SK-MEL-5 (cell line): ENCODE measurements around the gene SHROOM2. TPM values are rescaled to one million over a fixed set of nuclear protein-coding genes. Genes with fewer than 3 reads are reported as not detected.

ENCODE experiments used
- DNase-seq: peaks from one replicate; pipeline ENCODE4 v3.0.0-alpha.2; 2016; ENCODE audit warnings: low read depth, low spot score
- in situ Hi-C: cut with HindIII; loops from 2 replicates; pipeline ENCODE4 v1.10.0; 2016; ENCODE audit warnings: low sequenced_read_pairs, high pct_unique_total_duplicates, low pct_unique_long_range_greater_than_20kb
- total RNA-seq: library from RNA; depleted of rRNA; stranded (reverse); fragments of >200 nt; shearing (Covaris generic); gene quantifications from 2 replicates; pipeline ENCODE4 v1.2.3, GENCODE V29; 2014

Gene SHROOM2
- total RNA-seq, 1 experiment from 2014 or later: 4.4 TPM

DNA sequence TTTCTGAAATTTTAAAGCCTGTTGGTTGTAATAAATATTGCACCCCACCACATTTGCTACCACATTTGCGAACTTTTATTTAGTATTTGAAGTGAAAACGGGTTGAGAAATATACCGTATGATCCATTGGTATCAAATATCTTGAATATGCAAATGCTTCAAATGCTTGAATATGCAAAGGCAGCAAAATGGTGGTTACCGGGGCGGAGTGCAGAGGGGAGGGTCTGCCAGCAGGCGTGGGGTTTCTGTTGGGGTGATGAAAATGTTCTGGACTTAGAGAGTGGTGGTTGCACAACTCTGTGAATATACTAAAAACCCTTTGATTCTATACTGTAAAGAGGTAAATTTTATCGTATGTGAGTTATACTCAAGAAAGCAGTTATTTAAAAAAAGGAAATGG lies 35.3 kb downstream of the SHROOM2 start:
- no peak for DNase-seq
- in situ Hi-C loops: no loop called here

DNA sequence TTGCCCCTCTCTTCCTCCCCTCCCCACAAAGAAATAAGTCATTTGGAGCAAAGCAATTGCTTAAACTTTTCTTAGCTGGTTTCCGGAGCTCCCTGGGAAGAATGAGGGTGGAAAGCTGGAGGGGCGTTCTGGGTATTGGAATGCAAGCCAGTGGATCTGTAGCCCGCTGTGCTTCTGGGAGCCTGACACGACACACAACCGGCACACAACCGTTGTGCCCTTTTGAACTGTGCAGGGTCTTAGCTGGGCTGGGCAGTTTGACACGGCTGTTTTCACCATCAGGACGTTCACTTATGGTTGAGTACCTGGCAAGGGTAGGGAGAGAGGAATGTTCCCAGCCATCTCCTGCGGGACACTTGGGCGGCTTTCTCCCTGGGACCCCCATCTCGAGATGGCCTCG lies 38.3 kb downstream of the SHROOM2 start:
- no peak for DNase-seq
- in situ Hi-C loops: no loop called here

DNA sequence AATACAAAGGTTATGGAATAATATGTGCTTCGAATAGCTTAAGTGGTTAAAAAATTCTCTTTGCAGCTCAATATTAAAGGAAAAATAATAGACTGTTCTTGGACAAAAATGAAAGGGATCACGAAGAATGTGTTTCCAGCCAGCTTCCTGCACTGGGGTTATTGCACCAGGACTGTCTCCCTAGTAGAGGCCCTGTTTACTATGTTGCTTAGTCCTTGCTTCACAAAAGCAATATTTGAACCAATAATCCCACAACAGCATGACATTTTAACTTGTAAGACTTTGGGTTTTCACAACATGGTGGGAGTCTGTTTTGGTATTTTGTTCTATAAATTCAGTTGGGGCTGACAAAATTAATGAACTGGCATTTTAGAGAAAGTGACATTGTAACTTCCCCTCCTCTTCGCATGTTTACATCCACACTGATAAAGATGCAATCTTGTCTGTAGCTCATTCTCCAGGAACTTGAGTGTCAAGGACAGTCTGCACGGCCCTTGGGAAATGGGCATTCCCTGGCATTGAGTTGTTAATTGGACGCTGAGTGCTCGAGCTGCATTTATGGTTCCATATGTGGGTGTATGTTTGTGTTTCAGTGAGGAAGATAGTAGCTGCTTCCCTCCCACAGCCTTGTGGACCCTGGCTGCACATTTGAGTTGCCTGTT lies 39.0 kb downstream of the SHROOM2 start:
- DNase-seq: no peak
- in situ Hi-C loops: no loop called here

DNA sequence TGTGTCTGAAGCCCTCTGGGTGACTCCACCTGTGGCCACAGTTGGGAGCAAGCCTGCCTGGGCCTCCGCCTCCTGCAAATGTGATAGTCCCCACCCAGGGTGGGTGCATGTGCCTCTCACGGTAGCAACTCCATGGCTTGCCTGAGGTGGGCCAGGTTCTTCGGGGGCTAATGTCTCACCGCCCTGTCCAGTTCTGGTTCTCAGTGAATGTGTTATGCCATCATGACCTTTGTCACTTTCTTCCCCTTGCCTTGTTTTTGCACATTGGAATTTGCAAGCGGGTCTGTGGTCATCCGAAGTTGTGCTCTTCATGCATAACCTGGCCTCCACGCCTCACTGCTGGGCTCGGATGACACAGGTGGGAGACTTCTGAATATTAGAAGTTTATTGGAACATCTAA lies 39.7 kb downstream of the SHROOM2 start:
- DNase-seq: no peak
- in situ Hi-C loops: no loop called here

DNA sequence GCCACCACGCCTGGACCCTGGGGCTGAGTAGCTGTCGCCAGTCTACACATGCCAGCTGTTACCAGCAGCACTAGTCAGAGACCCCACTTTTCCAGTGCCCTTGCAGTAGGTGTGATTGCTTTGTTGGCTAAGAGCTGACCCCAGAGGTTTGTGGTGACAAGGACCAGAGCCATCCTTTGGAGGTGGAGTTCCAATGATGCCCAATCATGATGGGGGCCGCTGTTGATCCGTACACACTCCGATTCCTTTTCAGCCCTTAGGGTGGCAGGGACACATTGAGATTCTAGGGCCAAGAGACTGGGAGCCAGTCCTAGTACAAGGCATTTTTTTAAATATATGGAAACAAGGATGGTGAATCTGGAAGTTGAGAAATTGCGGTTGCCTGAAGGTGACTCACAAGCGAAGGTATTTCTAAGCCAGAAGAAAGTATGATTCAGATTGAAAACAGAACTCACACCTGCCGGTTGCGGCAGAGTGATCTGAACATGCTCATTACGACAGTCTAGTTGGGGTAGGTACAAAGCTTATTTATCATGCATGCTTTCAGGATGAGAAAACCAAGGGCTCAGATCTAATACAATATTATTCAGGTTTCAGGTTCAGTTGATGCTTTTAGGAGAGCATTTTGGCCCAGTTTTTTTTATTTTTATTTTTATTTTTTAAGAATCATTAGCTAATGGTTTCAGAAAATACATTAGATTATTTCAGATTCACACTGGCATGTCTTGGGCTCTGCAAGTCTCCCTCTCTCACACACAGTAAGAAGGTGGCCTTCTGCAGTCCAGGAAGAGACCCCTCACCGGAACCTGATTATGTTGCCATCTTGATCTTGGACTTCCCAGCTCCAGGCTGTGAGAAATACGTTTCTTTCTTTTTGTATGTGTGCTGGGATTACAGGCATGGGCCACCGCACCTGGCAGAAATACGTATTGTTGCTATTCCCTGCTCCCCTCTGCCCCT lies 43.4 kb downstream of the SHROOM2 start:
- in situ Hi-C loops: no loop called here
- DNase-seq: no peak

DNA sequence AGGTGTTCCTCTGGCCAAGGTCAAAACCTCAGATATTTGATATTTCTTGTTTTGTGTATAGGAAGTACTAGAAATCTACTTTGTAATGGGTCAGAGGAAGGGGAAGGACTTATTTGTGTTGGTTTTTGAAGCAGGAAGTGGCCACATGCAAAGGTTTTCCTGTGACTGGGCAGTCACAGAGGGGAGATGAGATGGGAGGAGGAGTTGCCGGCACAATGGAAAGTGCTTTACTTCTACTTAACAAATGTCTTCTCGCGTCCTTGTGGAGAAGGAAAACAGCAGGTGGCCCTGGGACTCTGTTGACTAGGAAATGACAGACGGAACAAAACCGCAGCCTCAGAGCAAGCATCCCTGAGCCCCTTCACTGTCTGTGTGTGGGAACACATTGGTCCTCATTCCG lies 46.6 kb downstream of the SHROOM2 start:
- no peak for DNase-seq
- in situ Hi-C loops: no loop called here

DNA sequence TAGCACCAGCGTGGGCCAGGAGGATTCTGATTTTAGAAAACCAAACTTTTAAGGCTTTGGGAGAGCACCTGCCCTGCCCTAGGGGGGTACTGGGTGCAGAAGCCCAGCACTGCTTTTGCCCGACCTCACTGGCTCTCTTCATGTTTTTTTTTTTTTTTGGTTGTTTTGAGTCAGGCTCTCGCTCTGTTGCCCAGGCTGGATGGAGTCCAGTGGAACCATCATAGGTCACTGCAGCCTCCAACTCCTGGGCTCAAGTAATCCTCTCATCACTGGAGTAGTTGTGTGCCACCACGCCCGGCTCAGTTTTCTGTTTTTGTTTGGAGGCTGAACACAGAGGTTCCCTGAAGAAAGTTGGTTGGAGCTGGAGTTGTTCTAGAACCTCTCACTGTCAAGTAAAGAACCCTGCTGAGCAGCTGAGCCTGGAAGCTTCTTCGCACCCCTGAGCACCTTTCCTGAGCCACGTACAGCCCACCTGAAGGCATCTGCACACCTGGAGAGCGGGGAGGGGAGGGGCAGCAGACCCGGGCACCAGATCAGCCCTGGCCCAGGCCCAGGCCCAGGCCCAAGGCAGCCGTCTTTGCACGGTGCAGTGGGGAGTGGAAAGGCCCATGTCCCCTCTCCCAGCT lies 49.5 kb downstream of the SHROOM2 start:
- DNase-seq: no peak
- in situ Hi-C loops: no loop called here

DNA sequence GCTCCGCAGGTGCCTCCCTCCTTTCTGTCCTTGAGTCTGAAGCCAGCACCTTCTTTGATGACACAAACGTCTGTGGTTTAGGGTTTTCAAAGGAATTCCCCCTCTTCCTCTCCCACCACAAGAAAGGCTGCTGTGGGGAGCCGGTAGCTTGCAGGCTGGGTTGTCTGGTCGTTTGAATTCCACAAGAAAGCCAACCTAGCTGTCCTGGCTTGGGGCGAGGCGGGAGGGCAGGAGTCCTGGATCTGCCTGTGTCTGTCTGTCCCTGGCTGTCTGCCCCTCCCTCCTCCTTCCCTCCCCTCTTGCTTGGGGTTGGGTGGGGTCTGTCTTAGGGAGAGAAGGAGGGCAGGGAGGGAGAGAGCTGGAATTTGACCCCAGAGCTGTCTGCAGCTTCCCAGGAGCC lies 56.3 kb downstream of the SHROOM2 start:
- no peak for DNase-seq
- in situ Hi-C loops: no loop called here

DNA sequence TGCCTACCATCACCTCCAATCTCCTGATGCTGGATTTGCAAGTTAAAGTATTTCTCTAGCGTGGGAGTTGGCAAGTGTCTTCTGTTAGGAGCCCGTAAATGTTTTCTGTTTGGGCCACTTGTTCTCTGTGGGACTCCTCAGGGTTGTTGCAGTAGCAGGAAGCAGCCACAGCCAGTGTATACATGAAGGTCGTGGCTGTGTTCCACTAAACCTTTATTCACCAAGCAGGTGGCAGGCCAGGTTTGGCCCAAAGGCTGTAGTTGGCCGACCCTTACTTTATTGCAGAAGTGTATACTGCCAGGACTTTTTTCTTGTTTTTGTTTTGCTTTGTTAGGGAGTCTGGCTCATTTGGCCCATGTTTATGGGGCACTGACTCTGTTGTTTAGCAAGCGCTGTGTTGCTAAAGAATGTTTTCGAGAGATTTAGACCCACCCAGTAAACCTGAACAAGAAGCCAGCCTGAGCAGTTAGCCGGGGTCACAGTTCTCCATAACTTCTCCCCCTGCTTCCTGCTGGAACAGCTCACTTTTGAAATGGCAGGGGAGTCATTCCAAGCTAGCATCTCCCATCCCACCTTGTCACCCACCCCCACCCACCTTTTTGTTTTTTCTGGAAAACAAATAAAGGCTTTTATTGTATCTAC lies 58.8 kb downstream of the SHROOM2 start:
- in situ Hi-C loops: no loop called here
- no peak for DNase-seq

DNA sequence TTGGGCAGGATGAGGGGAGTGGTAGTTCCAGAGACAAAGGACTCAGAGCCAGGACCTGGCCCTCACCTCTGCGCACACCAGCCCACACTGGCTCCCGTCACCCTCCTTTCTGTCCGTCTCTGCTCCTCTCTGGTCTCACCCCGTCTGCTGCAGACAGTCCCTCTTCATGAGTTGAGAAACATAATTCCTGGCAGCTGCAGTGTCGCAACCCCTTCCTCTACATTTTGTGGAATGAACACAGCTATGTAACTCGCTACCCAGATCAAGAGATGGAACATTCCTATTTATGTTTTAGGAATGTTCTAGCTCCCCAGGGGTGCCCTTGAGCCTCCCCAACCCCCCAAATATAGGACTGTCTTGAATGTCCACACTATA lies 59.3 kb downstream of the SHROOM2 start:
- in situ Hi-C loops: no loop called here
- no peak for DNase-seq

DNA sequence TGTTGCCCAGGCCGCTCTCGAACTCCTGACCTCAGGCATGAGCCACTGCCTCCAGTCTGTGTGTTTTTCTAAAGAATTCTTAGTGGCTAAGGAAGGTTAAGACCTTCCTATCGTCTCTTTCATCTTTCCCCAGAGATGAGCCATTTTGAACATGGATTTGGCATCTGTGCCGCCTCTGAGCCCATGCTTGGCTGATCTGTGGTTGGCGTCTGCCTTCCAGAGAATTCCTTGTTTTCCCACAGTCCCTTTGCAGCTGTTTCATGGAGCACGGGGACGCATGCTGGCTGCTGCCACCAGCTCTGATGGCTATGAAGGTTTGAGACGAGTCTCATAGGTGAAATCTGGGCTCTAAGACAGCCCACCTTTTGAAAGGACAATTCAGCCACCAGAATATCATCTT lies 60.4 kb downstream of the SHROOM2 start:
- in situ Hi-C loops: no loop called here
- no peak for DNase-seq

DNA sequence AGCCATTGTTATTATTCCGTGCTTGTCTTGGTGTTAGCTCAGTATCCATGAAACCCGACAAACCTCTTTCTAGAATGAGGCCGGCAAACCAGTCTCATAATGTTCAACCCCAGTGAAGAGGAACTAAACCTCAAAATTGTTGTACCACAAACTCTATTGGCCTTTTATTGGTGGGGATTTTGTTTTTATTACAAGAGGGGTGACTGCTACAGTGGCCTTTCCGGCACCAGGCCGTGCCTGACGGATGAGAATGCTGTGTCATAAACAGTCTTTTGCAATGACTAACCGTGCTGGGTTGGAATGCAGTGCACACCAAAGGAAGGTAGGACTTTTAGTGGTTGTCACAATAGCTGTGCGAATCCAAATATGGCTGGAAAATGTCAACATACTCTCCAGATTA lies 60.8 kb downstream of the SHROOM2 start:
- in situ Hi-C loops: no loop called here
- no peak for DNase-seq

DNA sequence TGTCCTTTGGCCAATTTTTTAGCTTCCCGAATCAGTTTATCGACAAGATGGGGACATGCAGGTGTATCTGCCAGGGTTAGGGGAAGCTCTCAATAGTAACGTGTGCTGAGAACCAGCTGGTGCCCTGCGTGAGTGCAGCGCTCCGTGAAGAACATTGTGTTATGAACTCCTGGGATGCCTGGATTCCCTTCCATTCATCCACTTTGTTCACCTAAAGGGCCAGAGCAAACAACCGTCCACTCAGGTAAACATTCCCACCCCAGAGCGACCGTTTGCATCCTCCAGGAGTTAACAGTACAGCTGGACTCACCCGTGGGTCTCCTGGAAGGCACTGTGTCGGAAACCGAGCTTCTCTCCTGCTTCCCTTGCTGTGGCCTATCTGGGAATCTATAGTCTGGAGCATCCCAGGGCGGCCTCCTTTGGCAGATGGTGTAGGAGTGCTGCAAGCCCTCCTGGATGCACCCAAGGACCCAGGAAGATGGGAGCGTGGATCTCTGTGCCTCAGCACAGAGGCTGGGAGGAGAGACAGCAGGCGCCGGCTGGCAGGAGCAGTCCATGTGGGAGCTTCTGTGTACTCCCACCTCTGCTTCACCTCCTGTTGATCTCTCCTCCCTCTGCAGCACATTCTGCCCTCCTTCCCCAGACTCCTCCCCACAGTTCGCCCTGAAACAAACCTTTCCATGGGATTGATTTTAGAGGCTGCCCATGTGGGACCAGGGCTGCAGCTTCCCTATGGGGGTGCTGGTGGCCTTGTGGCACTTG lies 62.7 kb downstream of the SHROOM2 start:
- in situ Hi-C loops: no loop called here
- no peak for DNase-seq

DNA sequence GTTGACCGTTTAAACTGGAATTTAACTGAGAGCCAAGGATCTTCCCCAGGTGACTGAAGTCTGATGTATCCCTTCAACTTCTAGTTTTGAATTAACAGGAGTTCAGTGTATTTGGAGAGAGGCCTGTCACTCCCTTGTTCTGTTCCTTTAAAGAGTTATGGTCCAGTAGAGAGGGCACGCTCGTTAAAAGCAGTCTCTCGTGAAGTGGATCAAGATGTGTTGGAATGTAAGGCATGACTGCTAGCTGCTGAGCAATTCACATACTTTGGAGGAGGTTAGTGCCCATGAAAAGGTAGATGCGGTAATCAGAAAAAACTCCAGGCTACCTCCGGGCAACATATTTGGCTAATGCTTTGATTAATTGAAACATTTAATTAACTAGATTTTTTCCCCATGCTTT lies 65.7 kb downstream of the SHROOM2 start:
- in situ Hi-C loops: no loop called here
- no peak for DNase-seq

DNA sequence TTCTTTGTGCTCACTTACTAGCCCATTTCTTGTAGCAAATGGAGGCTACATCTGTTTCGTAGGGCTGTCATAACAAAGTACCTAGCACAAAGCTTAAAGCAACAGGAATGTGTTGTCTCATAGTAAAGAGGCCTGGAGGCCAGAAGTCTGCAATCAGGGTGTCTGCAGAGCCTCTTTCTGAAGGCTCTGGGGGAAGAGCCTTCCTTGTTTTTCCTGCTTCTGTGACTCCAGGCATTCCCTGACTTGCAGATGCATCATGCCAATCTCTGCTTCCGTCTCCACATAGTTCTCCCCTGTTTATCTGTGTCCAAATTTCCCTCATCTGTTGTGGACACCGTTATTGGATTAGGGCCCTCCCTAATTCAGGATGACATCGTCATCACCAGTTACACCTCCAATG lies 67.1 kb downstream of the SHROOM2 start:
- DNase-seq: no peak
- in situ Hi-C loops: no loop called here

DNA sequence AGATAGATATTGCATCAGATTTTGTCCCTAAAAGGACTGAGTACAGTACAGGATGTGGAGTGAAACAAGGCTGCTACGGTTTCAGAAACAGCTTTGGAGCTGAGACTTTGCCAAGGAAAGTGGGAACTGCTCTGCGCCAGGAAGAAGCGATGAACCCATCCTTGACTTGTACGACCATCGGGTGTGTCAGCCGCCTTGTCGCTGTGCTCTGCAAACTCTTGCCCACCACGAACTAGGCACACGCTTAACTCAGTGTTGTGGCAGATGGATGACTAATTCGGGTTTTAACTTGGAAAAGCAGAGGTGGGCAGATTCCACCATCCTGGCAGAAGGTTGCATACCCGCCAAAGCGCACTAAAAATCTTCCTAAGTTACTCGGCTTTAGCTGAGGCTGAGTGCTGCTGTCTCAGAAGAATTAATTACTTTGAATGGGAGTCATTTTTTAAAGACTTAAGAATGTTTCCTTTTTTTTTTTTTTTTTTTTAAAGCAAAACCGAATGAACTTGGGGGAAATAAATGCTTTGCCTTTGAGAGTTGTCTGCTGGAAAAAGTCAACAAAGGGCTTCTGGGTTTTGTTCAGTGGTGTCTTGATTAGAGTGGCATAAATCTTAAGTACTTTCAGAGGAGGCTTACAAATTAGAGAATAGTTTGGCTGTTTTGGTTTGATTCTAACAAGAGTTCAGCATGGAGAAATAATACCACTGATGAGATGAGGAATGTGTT lies 69.5 kb downstream of the SHROOM2 start:
- no peak for DNase-seq

DNA sequence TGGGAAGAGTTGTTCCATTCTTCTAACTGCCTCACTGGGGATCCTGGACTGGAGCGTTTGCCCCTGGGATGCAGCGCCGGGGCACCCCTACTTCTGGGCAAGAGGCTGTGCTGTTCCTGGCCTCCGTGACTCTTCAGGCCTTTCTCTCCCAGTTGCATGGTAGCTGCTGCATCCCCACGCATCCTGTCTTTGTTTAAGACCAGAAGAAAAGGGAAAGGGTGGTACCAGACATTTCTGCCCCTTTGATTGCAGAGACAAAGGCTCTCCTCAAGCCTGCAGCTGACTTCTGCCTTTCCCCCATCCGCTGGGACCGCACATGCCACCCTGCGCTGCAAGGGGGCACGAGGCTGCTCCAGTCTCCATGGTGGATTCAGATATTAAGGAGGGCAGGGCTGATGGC lies 70.4 kb downstream of the SHROOM2 start:
- in situ Hi-C loops: no loop called here
- no peak for DNase-seq

More for the DNA sequence above, 69.5 kb downstream of the SHROOM2 start:
- in situ Hi-C loops: no loop called here
